C4-2B (cell line): ENCODE data around the gene SYPL2.

Experiments
- ZFX ChIP-seq: fragments of 450-650 bp; IDR thresholded peaks from 2 replicates; pipeline ENCODE4 v1.6.1; 2017
- TF ChIP-seq, protein P1 (sequence below): fragments of 450-650 bp; conservative IDR thresholded peaks from 2 replicates; pipeline ENCODE4 v1.5.1; 2017; ENCODE audit warnings: mild to moderate bottlenecking

DNA sequence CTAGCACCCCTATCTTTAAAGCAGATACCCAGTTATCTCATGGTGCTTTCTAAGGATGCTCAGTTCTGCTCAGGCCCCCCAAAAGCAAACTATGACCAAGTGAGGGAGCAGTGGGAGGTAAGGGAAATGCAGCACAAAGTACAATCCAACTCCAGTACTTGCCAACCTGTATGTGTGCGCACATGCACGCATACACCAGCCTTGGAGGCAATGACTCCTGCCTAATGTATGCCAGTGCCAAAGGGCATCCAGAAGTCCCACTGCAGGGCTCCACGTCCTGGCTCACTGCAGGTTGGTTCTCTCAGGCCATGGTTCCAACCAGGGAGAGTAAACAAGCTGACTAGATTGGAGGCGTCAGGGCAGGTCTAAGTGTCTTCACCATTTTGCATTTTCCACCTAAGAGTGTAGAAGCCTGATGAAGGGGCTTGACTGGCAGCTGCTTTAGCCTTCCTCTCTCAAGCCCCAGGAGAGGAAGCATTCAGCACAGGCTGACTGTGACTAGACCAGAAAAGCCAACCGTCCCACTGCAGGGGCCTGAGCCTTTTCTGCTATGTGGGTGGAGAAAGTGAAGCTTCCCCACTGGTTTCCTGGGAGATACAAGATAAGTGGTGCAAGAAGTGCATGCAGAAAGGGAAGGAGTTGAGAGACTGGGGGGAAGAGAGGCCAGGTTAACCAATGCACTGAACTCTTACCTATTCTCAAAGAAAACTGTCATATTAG, 35.5 kb downstream of the SYPL2 start:
- TF ChIP-seq, protein P1, sequence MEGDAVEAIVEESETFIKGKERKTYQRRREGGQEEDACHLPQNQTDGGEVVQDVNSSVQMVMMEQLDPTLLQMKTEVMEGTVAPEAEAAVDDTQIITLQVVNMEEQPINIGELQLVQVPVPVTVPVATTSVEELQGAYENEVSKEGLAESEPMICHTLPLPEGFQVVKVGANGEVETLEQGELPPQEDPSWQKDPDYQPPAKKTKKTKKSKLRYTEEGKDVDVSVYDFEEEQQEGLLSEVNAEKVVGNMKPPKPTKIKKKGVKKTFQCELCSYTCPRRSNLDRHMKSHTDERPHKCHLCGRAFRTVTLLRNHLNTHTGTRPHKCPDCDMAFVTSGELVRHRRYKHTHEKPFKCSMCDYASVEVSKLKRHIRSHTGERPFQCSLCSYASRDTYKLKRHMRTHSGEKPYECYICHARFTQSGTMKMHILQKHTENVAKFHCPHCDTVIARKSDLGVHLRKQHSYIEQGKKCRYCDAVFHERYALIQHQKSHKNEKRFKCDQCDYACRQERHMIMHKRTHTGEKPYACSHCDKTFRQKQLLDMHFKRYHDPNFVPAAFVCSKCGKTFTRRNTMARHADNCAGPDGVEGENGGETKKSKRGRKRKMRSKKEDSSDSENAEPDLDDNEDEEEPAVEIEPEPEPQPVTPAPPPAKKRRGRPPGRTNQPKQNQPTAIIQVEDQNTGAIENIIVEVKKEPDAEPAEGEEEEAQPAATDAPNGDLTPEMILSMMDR = no peak
- TF ChIP-seq ZFX = no peak
